ENCODE data around the gene TMED10. TPM values are rescaled to one million over a fixed set of nuclear protein-coding genes. Genes with fewer than 3 reads are reported as not detected.

Gene TMED10
- polyA plus RNA-seq, 1 of the 3 experiments (the other 2 are of a cell fraction), result 168 TPM

DNA sequence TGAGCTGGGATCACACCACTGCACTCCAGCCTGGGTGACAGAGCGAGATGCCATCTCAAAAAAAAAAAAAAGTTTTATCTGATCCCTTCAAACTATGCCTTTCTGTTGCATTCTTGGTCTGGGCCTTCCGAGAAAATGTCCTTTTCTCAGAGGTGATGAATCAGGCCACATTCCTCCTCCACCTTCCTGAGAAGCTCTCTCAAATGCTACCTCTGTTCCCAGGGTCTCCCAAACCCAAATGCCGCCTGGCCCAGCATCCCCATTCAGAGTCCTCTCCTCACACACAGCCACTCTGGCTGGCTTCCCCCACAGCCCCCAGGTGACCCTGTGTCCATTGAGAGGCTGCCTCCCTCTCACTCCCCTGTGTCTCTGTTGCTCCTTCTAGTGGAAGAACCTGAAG is 19.7 kb upstream of the TMED10 start:
- Histone ChIP-seq H3K9me2 (no peaks in the 10 kb centered on the region), H3K36me3 (replicated peaks in 1 of 2; ENCODE audit: control insufficient read depth in 1 of 2, insufficient read depth in 2 of 2, low read length in 1 of 2) (no peaks in the 10 kb centered on the region), H3K9ac (no peak overlapping the region), H4K20me1 (ENCODE audit: insufficient read depth) (no peaks in the 10 kb centered on the region), H3K27me3 (ENCODE audit: insufficient read depth) (no peaks in the 10 kb centered on the region), H3F3A (replicated peaks; ENCODE audit: insufficient read depth) (no peaks in the 10 kb centered on the region), H3K4me2 (no peak overlapping the region), H3K9me3 (no peaks in the 10 kb centered on the region), H3K4me3 (ENCODE audit: low read depth in 2 of 2, low read length in 1 of 2) (no peak overlapping the region), H3K27ac (ENCODE audit: low read depth in 2 of 2, low read length in 1 of 2) (no peak overlapping the region), H2AFZ (ENCODE audit: low read depth) (no peak overlapping the region), H3K79me2 (ENCODE audit: insufficient read depth) (no peaks in the 10 kb centered on the region), H3K4me1 (ENCODE audit: control insufficient read depth in 1 of 2, insufficient read depth in 2 of 2, low read depth in 1 of 2, low read length in 1 of 2) (peaks cover 0 to 11% of the 10 kb centered on the region in 2 experiments; a peak in 1 of 4 replicates)
- 71% methylated on average over 3 of the region's 3 CpGs for WGBS (ENCODE audit: low lambda C conversion rate)
- no peak for TF ChIP-seq EZH2phosphoT487 (IDR thresholded peaks at IDR 0.05; ENCODE audit: borderline replicate concordance, low read depth)
- no peak for TF ChIP-seq GABPA (IDR thresholded peaks at IDR 0.05; ENCODE audit: low read depth)
- no peak for TF ChIP-seq TCF12 (IDR thresholded peaks at IDR 0.05)
- TF ChIP-seq MEF2A (IDR thresholded peaks at IDR 0.05; ENCODE audit: borderline replicate concordance, low read depth), result no peak
- TF ChIP-seq RAD21 (IDR thresholded peaks at IDR 0.05; ENCODE audit: low read length), result no peak
- TF ChIP-seq, protein P1, sequence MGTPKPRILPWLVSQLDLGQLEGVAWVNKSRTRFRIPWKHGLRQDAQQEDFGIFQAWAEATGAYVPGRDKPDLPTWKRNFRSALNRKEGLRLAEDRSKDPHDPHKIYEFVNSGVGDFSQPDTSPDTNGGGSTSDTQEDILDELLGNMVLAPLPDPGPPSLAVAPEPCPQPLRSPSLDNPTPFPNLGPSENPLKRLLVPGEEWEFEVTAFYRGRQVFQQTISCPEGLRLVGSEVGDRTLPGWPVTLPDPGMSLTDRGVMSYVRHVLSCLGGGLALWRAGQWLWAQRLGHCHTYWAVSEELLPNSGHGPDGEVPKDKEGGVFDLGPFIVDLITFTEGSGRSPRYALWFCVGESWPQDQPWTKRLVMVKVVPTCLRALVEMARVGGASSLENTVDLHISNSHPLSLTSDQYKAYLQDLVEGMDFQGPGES (IDR thresholded peaks at IDR 0.05; ENCODE audit: low read depth, low read length), result no peak
- TF ChIP-seq NRF1 (IDR thresholded peaks at IDR 0.05; ENCODE audit: low read depth, low read length), result no peak
- TF ChIP-seq MXI1 (IDR thresholded peaks at IDR 0.05; ENCODE audit: low read depth, low read length), result no peak
- TF ChIP-seq FOXJ3 (CRISPR knock-in tag; IDR thresholded peaks at IDR 0.05), result no peak
- TF ChIP-seq POLR2AphosphoS5 (IDR thresholded peaks at IDR 0.05; ENCODE audit: low read depth, low read length), result no peak
- TF ChIP-seq, protein P2, sequence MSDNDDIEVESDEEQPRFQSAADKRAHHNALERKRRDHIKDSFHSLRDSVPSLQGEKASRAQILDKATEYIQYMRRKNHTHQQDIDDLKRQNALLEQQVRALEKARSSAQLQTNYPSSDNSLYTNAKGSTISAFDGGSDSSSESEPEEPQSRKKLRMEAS (IDR thresholded peaks at IDR 0.05; ENCODE audit: low read depth), result no peak
- TF ChIP-seq NFIC (IDR thresholded peaks at IDR 0.05; ENCODE audit: borderline replicate concordance), result no peak
- TF ChIP-seq, protein P3, sequence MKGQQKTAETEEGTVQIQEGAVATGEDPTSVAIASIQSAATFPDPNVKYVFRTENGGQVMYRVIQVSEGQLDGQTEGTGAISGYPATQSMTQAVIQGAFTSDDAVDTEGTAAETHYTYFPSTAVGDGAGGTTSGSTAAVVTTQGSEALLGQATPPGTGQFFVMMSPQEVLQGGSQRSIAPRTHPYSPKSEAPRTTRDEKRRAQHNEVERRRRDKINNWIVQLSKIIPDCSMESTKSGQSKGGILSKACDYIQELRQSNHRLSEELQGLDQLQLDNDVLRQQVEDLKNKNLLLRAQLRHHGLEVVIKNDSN (IDR thresholded peaks at IDR 0.05; ENCODE audit: borderline replicate concordance, low read depth), result no peak
- TF ChIP-seq GATA2 (CRISPR knock-in tag; IDR thresholded peaks at IDR 0.05), result no peak
- TF ChIP-seq SIN3A (IDR thresholded peaks at IDR 0.05; ENCODE audit: borderline replicate concordance, low read depth, low read length), result no peak
- no peak for TF ChIP-seq TEAD4 (IDR thresholded peaks at IDR 0.05; ENCODE audit: borderline replicate concordance, insufficient read depth)
- TF ChIP-seq FOXM1 (IDR thresholded peaks at IDR 0.05; ENCODE audit: low read depth), result no peak
- TF ChIP-seq, protein P4, sequence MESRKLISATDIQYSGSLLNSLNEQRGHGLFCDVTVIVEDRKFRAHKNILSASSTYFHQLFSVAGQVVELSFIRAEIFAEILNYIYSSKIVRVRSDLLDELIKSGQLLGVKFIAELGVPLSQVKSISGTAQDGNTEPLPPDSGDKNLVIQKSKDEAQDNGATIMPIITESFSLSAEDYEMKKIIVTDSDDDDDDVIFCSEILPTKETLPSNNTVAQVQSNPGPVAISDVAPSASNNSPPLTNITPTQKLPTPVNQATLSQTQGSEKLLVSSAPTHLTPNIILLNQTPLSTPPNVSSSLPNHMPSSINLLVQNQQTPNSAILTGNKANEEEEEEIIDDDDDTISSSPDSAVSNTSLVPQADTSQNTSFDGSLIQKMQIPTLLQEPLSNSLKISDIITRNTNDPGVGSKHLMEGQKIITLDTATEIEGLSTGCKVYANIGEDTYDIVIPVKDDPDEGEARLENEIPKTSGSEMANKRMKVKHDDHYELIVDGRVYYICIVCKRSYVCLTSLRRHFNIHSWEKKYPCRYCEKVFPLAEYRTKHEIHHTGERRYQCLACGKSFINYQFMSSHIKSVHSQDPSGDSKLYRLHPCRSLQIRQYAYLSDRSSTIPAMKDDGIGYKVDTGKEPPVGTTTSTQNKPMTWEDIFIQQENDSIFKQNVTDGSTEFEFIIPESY (IDR thresholded peaks at IDR 0.05; ENCODE audit: borderline replicate concordance, low read depth), result no peak
- TF ChIP-seq ELF1 (IDR thresholded peaks at IDR 0.05), result no peak
- TF ChIP-seq SMC3 (IDR thresholded peaks at IDR 0.05; ENCODE audit: low read depth, low read length), result no peak
- ChIA-PET POLR2A (no interaction called here), CTCF (no interaction called here)
- no peak for DNase-seq
